ENCODE results near the gene C16orf95.

Gene C16orf95

DNA sequence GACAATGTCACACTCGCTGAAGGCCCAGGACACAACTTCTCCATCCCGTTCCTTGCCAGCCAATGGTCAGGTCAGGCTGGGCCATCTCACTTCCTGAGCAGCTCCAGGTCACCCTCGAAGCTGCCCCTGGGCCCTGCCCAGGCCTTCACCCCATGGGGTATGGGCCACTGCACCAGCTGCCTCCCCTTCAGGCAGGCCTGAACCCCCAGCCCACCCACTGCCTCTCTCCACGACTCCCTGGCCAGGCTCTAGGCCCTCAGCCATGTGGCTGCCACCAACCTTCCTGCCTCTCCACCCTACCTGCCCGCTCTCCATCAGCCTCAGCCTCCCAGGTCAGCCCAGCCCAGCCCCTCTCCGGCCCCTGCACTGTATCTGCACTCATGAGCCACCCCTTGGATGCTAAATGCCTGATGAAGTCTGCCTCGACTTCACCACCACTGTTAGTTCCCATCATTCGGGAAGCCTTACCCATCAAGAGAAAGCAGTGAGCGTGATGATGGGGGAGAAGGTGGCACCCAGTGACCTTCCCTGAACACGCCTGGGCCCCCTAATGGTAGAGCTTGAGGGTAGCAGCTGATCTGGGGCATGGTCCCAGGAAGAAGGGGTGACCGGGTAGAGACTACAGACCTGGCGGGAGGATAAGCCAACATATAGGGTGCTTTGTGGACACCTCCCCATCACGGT is 30.9 kb upstream of the C16orf95 start:
- in situ Hi-C loops (cut with MboI; ENCODE audit: low sequenced_read_pairs, unreplicated experiment): no loop called here
- TF ChIP-seq, protein P1, sequence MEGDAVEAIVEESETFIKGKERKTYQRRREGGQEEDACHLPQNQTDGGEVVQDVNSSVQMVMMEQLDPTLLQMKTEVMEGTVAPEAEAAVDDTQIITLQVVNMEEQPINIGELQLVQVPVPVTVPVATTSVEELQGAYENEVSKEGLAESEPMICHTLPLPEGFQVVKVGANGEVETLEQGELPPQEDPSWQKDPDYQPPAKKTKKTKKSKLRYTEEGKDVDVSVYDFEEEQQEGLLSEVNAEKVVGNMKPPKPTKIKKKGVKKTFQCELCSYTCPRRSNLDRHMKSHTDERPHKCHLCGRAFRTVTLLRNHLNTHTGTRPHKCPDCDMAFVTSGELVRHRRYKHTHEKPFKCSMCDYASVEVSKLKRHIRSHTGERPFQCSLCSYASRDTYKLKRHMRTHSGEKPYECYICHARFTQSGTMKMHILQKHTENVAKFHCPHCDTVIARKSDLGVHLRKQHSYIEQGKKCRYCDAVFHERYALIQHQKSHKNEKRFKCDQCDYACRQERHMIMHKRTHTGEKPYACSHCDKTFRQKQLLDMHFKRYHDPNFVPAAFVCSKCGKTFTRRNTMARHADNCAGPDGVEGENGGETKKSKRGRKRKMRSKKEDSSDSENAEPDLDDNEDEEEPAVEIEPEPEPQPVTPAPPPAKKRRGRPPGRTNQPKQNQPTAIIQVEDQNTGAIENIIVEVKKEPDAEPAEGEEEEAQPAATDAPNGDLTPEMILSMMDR (IDR thresholded peaks at IDR 0.05; ENCODE audit: borderline replicate concordance, control extremely low read depth, extremely low read depth, insufficient read depth, missing control alignments): no peak
- no peak for DNase-seq (ENCODE audit: low spot score)

DNA sequence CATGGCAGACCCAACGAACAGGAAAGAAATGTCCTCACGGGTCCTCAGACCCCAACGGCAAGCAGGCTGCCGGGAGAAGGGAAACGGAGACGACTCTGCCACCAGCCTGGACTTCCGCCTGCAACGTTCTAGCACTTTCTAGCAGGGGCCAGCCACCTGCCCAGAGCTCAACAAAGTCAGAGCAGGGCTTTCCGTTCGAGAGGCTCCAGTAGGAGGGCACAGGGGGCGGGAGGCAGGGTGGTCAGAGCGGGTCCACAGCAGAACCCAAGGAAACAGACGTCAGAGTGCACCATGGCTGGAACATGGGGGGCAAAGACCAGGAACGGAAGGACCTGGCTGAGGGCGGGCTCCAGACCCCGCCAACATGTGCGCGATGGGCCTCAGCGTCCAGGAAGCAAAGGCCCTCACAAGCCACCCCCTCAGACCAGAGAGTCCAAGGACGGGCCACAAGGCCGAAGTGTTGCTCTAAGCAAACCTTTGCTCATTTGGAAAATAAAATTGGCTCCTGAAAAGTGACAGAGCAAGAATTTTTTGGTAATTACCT is 29.4 kb upstream of the C16orf95 start:
- TF ChIP-seq, protein P1 (IDR thresholded peaks at IDR 0.05; ENCODE audit: borderline replicate concordance, control extremely low read depth, extremely low read depth, insufficient read depth, missing control alignments): no peak
- DNase-seq (ENCODE audit: low spot score): no peak
- in situ Hi-C loops (cut with MboI; ENCODE audit: low sequenced_read_pairs, unreplicated experiment): no loop called here

DNA sequence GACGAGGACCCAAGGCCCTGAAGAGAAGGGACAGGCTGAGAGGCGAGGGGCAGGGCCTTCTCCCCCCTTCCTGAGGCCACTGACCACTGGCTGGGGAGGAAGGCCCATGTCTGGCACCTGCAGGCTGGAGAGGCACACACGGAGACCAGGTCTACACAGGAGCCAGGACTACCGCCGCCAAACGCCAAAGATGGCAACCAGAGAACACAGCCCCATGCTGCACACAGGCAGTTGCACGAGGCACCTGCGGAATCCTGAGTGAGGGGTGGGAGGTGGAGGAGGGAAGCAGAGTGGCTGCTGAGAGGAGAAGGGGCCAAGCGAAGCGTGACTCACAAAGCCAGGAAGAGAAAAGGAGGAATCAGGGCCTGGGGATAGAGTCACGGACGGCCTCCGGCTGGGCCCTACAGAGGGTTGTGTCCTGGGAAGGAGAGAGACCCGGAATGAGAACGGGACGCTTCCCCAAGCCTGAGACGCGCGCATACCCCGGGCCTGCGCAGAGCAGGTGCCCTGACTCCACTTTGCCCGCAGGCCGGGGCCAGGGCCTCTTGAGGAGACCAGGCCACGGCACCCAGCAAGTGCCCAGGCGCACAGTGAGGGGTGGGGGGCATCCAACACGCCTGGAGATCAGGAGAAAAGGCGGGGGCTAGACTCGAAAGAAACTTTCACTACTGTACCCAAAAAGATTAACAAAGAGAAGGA is 28.7 kb upstream of the C16orf95 start:
- TF ChIP-seq, protein P1 (IDR thresholded peaks at IDR 0.05; ENCODE audit: borderline replicate concordance, control extremely low read depth, extremely low read depth, insufficient read depth, missing control alignments): no peak
- in situ Hi-C loops (cut with MboI; ENCODE audit: low sequenced_read_pairs, unreplicated experiment): no loop called here
- DNase-seq (ENCODE audit: low spot score): no peak

DNA sequence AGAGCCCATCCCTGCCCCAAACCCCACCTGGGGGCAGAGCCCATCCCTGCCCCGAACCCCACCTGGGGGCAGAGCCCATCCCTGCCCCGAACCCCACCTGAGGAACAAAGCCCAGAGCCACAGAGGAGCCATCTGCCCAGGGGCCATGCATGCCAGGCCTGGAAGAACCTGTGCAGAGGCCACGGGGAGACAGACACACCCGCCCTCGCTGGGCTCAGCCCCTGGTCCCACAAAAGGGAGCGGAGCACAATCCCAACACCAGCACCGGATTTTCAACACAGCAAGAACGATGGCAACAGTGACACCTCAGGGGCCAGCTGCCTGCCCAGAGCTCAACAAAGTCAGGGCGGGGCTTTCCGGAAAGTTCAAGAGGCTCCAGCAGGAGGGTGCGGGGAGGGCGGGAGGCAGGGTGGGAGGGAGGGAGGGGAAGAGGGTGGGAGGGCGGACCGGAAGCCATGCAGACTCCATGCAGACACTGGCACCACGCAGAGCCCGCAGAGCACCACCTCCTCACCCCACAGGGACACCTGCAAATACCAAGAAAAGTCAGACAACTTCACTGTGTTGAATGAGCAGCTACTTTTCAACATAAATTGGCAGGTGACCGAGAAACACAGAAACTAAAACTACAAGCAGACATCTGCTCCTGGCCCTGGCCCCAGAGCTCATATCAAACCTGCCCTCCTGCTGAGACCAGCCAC is 27.9 kb upstream of the C16orf95 start:
- in situ Hi-C loops (cut with MboI; ENCODE audit: low sequenced_read_pairs, unreplicated experiment): no loop called here
- TF ChIP-seq, protein P1 (IDR thresholded peaks at IDR 0.05; ENCODE audit: borderline replicate concordance, control extremely low read depth, extremely low read depth, insufficient read depth, missing control alignments): no peak
- DNase-seq (ENCODE audit: low spot score): no peak

DNA sequence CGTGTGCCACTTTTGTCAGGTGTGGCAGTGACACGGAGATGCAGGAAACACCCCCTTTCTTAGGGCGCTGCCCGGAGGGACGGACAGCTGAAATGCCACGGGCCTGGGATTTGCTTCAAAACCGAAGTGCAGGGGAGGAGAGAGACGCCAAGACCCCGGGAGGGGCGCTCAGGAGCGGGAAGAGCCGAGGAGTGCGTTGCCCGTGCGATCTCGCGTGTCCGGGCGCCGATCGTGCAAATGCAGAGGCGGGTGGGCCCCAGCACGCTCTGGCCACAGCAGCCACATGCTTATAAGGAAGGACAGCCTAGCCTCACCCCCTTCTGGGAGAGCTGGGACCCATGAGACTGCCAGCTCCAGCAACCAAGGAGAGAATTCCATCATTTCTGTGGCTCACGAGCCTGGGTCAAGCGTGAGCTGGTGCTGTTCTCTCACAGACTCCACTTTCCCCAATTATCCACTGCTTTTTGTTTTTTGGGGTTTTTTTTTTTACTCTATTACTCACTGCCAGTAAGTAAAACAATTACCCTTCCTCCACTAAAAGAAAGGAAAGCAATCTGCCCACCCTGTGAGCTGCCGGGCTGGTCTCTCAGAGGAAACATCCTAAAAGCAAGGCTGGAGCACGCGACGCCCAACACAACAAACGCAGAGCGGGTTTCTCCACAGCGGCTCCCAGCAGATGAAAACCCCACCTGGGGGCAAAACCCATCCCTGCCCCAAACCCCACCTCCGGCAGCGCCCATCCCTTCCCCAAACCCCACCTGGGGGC is 27.2 kb upstream of the C16orf95 start:
- in situ Hi-C loops (cut with MboI; ENCODE audit: low sequenced_read_pairs, unreplicated experiment): no loop called here
- TF ChIP-seq, protein P1 (IDR thresholded peaks at IDR 0.05; ENCODE audit: borderline replicate concordance, control extremely low read depth, extremely low read depth, insufficient read depth, missing control alignments): no peak
- DNase-seq (ENCODE audit: low spot score): no peak

DNA sequence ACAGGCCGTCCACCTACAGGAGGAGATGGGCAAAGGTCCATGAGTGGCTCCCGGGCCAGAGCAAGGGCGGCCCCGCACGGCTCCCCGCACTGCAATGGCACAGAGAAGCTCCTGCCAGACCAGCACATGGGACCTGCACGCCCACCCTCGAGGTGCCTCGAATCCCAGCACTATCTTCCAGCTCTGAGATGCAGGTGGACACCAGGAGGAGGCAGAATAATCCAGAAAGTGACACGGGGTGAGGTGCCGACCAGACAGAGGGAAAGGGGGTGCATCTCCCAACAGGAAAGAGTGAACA is 26.5 kb upstream of the C16orf95 start:
- TF ChIP-seq, protein P1 (IDR thresholded peaks at IDR 0.05; ENCODE audit: borderline replicate concordance, control extremely low read depth, extremely low read depth, insufficient read depth, missing control alignments): no peak
- in situ Hi-C loops (cut with MboI; ENCODE audit: low sequenced_read_pairs, unreplicated experiment): no loop called here
- no peak for DNase-seq (ENCODE audit: low spot score)

Measured in GM13976 (cell line).